Stimulated activated effector memory CD8-positive, alpha-beta T cell treated with anti-CD3 and anti-CD28 coated beads, Interleukin-12 subunit alpha, Interleukin-12 subunit beta, amount 100 ng/mL, for 72 hours (primary cell): ENCODE data around the gene APOA5.

ENCODE experiments used
- ATAC-seq: fragments of 150-1000 bp; cut with Tn5 transposase; 2 replicates; pipeline ENCODE4 v1.10.0; 2021
- DNase-seq, 2 donors: peaks; one replicate each; pipeline ENCODE4 v3.0.0; 2021 to 2022; ENCODE audit warnings: low spot score in 2 of 2
- H3K27ac Mint-ChIP-seq: one replicate; pipeline ENCODE4 v1.8.0; 2022; ENCODE audit warnings: mild to moderate bottlenecking, mixed read lengths
- H3K36me3 Mint-ChIP-seq: one replicate; pipeline ENCODE4 v1.8.0; 2022; ENCODE audit warnings: mild to moderate bottlenecking, mixed read lengths
- H3K4me1 Mint-ChIP-seq: one replicate; pipeline ENCODE4 v1.8.0; 2022; ENCODE audit warnings: mixed read lengths
- H3K4me3 Mint-ChIP-seq: one replicate; pipeline ENCODE4 v1.8.0; 2022; ENCODE audit warnings: mild to moderate bottlenecking, mixed read lengths
- H3K9me3 Mint-ChIP-seq: one replicate; pipeline ENCODE4 v1.8.0; 2022; ENCODE audit warnings: mixed read lengths

Gene APOA5

DNA sequence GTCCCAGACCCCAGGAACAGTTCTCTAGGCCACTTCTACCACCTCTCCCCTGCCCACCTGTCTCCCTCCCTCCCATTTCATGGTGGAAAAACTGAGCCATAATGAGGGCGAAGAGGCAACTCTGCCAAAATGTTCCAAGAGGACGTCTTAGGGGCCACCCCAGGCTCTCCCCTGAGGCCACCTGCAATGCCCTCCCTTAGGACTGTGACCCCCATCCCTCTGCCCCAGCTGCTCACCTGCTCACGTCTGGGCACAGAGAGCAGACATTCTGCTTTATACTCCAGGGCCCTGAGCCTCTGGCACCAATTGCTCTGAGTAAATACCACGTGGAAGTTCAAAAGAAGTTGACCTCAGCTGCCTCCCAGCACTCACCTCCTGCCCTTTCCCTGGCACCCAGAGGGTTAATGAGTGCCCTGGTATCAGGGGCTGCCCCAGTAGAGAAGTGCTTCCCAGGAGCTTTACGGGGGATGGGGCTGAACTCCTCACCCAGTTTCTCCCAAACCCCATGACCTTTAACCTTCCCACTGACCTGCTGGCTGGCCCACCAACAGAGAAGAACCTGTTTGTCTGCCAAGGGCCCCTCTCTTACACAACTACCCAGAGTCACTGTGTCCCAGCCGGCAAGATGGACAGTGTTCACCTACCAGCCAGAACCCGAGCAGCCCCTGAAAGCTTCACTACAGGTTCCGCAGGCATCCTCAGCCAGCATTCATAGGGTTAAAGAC is 627 bp upstream of the APOA5 start:
- no peak overlapping the region for H3K4me3 Mint-ChIP-seq
- no peak for DNase-seq
- no peak for ATAC-seq
- H3K4me1 Mint-ChIP-seq = peaks cover 25% of the 10 kb centered on the region
- H3K36me3 Mint-ChIP-seq = peaks cover 6% of the 10 kb centered on the region
- no peaks in the 10 kb centered on the region for H3K9me3 Mint-ChIP-seq
- no peak overlapping the region for H3K27ac Mint-ChIP-seq

DNA sequence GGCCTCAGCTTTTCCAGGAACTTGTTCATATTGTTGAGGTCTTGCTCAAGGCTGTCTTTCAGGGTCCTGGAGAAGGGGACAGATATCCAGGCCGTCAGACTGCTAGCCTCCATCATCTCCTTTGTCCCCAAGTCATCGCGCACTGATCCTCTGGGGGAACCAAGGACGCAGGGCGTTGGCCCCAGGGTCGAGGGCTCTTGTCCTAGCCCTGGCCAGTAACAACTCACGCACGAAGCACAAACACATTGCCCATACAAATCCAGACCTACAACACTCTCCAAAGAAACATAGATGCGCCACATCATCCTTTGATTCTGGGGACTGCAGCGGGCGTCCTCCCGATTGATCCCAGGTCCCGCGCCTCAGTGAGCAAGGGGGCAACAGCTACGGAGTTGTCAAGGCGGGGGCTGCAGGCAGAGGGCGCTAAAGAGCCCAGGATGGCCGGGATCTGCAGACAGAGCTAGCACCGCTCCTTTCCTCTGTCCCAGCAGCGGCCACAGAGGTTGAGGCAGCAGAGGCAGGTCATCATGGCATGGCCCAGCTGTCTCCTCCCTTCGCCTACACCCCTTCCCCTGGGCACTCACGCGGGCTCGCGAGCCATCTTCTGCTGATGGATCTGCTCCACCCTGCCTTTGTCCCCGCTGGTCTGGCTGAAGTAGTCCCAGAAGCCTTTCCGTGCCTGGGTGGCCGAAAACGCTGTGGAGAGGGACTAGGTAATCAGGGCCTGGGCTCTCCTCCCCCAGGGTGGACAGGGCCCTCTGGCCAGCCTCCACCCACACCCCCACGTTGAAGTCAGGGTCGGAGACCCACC is 472 bp downstream of the APOA5 start:
- peak; percentile 81 to 90 for DNase-seq
- Mint-ChIP-seq H3K9me3 (no peaks in the 10 kb centered on the region), H3K4me1 (peaks cover 36% of the 10 kb centered on the region), H3K27ac (no peak overlapping the region), H3K4me3 (peak overlapping the region; percentile 13), H3K36me3 (peaks cover 17% of the 10 kb centered on the region)
- ATAC-seq = peak; percentile 78

DNA sequence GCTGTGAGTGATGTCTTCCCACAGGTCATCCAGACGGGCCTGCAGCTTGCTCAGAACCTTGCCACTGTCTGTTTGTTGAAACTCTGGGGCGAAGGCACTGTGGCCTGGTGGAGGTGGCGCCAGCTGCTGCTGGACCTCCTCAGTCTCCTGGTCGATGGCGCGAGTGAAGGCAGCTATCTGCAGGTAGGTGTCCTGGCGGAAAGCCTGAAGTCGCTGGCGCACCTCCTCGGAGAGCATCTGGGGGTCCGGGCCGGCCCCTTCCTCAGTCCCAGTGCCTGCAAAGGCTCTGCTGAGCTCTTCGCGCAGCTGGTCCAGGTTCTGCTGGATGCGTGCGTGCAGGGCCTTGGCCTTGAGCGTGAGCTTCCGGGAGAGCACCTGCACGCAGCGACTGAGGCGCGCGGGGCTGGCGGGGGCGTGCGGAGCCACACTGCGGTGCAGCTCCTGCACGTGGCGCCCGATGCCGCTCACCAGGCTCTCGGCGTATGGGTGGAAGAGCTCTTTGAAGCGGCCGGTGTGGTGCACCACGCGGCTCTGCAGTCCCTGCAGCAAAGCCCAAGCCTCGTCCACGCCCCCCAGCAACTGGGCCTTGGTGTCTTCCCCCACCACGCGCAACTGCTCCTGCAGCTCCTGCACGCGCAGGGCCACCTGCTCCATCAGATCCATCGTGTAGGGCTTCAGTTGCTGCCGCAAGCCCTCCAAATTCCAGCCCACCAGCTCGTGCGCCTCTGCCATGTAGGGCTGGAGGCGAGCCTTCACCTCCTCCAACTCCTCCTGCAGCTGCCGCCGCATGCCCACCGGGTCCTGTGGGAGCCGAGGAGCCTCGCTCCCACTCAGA is 1.3 kb downstream of the APOA5 start:
- no peak overlapping the region for H3K27ac Mint-ChIP-seq
- peaks cover 25% of the 10 kb centered on the region for H3K36me3 Mint-ChIP-seq
- no peaks in the 10 kb centered on the region for H3K9me3 Mint-ChIP-seq
- H3K4me3 Mint-ChIP-seq = peak overlapping the region; percentile 13
- H3K4me1 Mint-ChIP-seq = peaks cover 44% of the 10 kb centered on the region
- DNase-seq = no peak
- no peak for ATAC-seq

DNA sequence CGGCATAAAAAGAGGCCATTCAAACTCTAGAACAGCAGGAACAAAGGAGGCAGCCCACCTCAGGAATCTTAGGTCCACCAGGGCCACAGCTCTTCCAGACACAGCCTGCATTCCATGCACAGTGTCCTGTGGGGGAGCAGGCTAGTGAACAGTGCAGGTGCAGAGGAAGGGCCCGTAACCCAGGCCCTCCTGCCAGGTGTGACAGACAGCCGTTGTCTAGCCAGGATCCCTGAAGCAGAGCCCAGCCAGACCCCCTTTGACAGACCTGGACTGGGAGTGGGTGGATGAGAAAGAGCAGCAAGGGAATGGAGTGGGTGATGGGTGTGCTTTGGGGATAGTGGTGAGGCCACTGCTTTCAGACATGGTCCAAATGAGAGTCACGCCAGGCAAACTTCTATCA is 2.7 kb downstream of the APOA5 start:
- Mint-ChIP-seq H3K9me3 (no peaks in the 10 kb centered on the region), H3K4me1 (peaks cover 58% of the 10 kb centered on the region), H3K36me3 (peaks cover 39% of the 10 kb centered on the region), H3K27ac (peak overlapping the region; percentile 96), H3K4me3 (peak overlapping the region; percentile 91)
- DNase-seq (no peak), ATAC-seq (no peak)

DNA sequence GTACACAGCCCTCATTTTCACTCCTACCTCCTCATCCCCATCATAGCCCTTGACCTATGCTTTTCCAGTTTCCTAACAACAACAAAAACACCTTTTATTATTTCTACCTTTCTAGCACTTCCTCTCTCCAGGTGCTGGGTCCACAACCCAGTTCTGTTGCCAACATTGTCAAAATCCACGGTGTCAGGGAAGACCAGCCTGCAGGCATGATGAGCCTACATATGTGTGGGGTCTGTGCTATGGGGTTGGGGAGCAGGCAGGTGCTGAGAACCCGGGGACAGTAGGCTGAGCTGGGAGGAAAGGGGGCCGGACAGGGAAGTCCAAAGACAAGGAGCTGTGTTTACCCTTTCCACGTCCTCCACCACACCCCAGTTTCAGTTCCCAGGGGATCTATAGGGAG is 3.1 kb downstream of the APOA5 start:
- Mint-ChIP-seq H3K27ac (peak overlapping the region; percentile 96), H3K36me3 (peaks cover 44% of the 10 kb centered on the region), H3K9me3 (no peaks in the 10 kb centered on the region), H3K4me1 (peaks cover 61% of the 10 kb centered on the region), H3K4me3 (peak overlapping the region; percentile 91)
- no peak for DNase-seq
- ATAC-seq = no peak

DNA sequence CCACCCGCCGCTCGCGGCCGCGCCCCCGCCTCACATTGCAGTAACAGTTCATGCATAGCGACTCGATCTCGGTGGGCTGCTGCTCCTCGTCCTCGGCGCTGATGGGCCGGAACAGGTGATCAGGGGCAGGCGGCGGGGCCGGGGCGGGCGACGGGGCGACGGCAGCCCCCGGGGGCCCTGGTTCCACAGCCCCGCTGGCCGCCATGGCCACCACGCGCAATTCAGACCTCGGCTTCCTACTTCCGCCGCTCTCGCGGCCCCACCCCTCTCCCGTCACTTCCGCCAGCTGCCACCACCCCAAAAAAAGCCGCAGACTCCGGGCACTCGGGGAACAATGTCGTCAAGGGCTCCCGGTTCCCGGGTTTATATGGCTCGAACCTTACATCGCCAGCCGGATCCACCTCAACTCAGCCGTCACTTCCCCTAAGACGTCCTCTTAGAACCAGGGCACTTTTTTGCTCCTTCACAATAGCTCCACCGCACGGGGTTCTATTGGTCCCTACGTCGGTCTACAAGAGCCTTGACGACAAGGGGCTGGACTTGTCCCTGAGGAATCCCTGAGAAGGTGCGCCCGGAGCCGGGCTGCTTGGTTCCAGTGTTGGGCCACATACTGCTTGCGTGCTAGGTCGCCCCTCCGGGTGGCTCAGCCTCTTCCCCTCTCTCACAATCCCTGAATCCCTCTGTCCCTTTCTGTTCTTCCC is 3.7 kb downstream of the APOA5 start, which contains the start of gene ZPR1:
Gene ZPR1, minus strand, starts transcription at position 238 of the 701 bp plus-strand sequence. Its CDS starts 33 bp downstream, at position 205.
- DNase-seq (peak; percentile 65 to 89), ATAC-seq (peak; percentile 88)
- Mint-ChIP-seq H3K36me3 (peaks cover 50% of the 10 kb centered on the region), H3K4me1 (peaks cover 67% of the 10 kb centered on the region), H3K4me3 (peak within 1 kb of the TSS; percentile 91), H3K27ac (peak within 1 kb of the TSS; percentile 96), H3K9me3 (no peaks in the 10 kb centered on the region)

DNA sequence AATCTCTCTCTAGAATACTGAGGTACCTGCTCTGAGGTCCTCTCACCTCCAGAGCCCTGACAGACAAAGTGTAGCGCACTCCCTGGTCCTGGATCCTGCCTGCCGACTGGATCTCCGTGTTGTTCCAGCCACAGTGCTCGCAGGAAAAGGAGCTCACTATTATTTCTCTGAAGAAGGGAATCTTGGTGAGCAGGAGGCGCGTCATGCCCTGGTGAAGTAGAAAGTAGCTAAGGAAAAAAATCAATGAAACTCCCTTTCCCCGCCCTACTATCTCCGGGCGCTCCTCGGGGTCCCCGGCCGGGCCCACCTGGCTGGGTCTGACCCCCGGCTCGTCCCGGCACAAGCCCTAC is 4.3 kb downstream of the APOA5 start:
- peak overlapping the region; percentile 91 for H3K4me3 Mint-ChIP-seq
- DNase-seq (no peak), ATAC-seq (no peak)
- H3K9me3 Mint-ChIP-seq = no peaks in the 10 kb centered on the region
- peaks cover 55% of the 10 kb centered on the region for H3K36me3 Mint-ChIP-seq
- H3K4me1 Mint-ChIP-seq = peaks cover 72% of the 10 kb centered on the region
- peak overlapping the region; percentile 96 for H3K27ac Mint-ChIP-seq

DNA sequence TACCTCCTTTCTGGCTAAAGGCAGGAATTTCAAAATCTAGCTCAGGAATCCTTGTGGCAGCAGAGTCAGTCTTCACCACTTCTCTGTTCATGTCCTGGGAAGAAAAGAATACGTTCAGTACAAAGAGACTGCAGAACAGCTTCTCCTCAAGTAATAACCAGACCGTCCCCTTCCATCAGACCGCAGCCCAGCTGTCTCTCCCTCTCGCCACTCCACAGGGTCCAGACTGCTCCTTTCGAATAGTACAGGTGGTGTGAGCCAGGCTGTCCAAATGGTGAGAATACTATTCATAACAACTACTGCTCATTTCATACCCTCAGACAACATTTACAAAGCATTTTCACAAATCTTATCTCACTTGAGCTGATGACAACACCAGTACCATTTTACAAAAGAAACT is 4.7 kb downstream of the APOA5 start:
- Mint-ChIP-seq H3K4me1 (peaks cover 77% of the 10 kb centered on the region), H3K27ac (peak overlapping the region; percentile 96), H3K4me3 (peak overlapping the region; percentile 91), H3K9me3 (no peaks in the 10 kb centered on the region), H3K36me3 (peaks cover 59% of the 10 kb centered on the region)
- DNase-seq = no peak
- no peak for ATAC-seq

DNA sequence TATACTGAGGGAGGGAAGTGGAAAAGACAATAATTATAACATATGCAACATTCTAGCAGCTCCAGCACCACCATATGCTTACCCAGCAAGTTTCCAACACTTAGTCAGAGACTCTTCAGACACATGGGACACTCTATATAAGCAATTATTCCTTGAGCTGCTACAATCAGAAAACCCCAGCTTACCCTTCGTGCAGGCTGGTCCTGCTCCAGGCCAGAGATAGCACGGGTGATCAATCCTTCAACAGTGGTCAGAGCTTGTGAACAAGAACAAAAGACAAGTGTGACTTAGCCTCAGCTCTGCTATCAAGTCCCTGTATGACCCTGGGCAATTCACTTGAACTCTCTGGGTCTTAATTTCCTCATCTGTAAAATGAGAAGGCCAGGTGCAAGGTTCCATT is 5.4 kb downstream of the APOA5 start:
- H3K36me3 Mint-ChIP-seq = peaks cover 66% of the 10 kb centered on the region

DNA sequence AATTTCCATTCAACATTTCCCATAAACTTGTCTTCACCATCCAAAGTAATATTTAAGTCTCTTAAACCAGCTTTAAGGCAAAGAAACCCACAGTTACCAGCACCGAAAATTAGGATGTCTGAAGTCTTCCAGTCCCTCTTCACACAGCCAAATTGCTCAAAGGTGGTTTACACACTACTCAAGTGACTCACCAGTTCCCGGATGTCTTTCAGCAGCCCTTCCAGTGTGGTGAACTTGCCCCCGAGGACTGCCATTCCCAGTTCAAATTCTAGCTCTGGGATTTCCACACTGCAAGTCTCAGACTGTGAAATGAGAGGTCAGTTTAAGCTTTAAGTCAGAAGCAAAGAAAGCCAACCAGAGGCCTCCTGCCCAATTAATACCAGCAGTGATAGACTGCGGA is 9.0 kb downstream of the APOA5 start:
- Mint-ChIP-seq H3K4me1 (peaks cover 79% of the 10 kb centered on the region), H3K4me3 (peak overlapping the region; percentile 36), H3K9me3 (no peaks in the 10 kb centered on the region), H3K27ac (peak overlapping the region; percentile 85), H3K36me3 (peaks cover 97% of the 10 kb centered on the region)
- ATAC-seq = peak; percentile 87
- DNase-seq = no peak

More for the DNA sequence above, 5.4 kb downstream of the APOA5 start:
- no peak for ATAC-seq
- Mint-ChIP-seq H3K4me1 (peaks cover 80% of the 10 kb centered on the region), H3K27ac (peak overlapping the region; percentile 96), H3K4me3 (peak overlapping the region; percentile 91), H3K9me3 (no peaks in the 10 kb centered on the region)
- no peak for DNase-seq

DNA sequence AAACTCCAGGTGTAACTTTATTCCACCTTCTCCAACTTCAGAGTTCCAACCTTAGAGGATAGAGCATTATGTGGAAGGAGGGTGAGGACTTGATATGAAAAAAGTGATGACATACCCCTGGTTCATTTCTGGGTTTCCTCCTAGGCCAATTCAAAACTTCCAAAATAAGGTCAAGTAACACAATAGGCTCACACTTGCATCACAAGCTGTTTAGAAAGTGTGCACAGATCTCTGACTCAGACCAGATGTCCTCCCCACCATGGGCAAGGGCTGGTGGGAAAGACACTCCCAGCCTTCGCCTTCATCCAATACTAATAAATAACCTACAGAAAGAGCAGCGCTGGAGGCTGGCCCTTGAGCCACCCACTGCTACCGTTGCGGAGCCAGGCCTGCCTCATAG is 13.1 kb downstream of the APOA5 start:
- no peaks in the 10 kb centered on the region for H3K9me3 Mint-ChIP-seq
- peaks cover 97% of the 10 kb centered on the region for H3K36me3 Mint-ChIP-seq
- no peak for DNase-seq
- H3K27ac Mint-ChIP-seq = peak overlapping the region; percentile 48
- H3K4me3 Mint-ChIP-seq = no peak overlapping the region
- H3K4me1 Mint-ChIP-seq = peaks cover 66% of the 10 kb centered on the region
- ATAC-seq = no peak

DNA sequence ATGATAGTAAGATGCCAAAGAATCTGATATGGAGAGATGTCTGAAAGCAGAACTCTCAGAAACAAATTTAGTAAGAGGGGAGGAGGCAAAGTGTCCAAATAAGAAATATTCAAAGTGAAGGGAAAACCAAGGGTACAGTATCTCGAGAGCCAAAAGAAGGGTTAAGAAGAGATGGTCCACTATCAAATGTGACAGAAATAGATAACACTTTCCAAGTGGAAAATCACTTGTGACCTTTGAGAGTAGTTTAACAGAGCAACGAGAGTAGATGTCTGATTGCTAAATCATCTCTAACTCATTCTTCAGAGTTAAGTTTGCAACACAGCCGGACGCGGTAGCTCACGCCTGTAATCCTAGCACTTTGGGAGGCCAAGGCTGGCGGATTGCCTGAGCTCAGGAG is 14.6 kb downstream of the APOA5 start:
- no peaks in the 10 kb centered on the region for H3K9me3 Mint-ChIP-seq
- no peak for ATAC-seq
- DNase-seq = no peak
- H3K36me3 Mint-ChIP-seq = peaks cover 96% of the 10 kb centered on the region
- peaks cover 56% of the 10 kb centered on the region for H3K4me1 Mint-ChIP-seq
- H3K27ac Mint-ChIP-seq = peak overlapping the region; percentile 64
- no peak overlapping the region for H3K4me3 Mint-ChIP-seq

DNA sequence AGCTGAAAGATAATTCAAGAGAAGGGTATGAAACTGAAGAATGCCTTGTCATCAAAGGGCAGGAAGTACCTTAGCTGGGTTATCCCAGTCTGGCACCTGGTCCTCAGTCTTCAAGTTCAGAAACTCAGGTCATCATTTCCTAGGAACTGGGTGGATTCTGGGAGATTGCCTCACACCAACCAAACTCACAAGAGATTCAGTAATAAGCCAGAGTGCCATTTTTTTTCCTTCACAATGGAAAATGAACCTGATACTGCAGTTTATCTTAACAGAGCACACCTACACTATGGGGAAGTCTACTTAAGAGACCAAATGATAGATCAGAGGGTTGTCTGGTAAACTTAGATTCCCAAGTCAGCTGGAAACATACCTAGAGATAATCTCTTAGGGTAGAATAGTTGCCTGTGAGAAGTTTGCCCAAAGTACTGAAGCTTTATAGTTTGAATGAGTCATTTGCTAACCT is 15.1 kb downstream of the APOA5 start:
- H3K27ac Mint-ChIP-seq = peak overlapping the region; percentile 64
- DNase-seq = no peak

DNA sequence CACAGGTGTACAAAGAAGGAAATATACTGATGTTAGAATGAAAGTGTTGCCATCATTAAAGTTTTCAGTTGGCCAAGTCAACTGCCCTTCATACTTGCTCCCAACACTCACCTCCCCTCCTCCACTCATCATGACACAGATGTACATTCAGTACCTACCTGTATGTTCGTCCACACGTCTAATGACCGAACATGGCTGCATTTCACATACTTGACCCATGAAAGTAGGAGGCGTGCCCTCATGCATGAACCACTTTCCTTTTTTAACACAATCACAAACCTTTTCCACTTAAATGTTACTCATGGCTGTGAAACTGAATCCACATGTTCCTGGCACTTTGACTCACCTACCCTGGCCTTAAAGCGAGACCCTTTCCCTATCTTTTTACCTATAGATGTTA is 15.7 kb downstream of the APOA5 start:
- no peak for DNase-seq
- Mint-ChIP-seq H3K4me1 (peaks cover 48% of the 10 kb centered on the region), H3K36me3 (peaks cover 90% of the 10 kb centered on the region), H3K4me3 (no peak overlapping the region), H3K27ac (peak overlapping the region; percentile 64), H3K9me3 (no peaks in the 10 kb centered on the region)
- ATAC-seq = no peak

More for the DNA sequence above, 15.1 kb downstream of the APOA5 start:
- H3K4me3 Mint-ChIP-seq = no peak overlapping the region
- H3K4me1 Mint-ChIP-seq = peaks cover 51% of the 10 kb centered on the region
- no peak for ATAC-seq
- peaks cover 90% of the 10 kb centered on the region for H3K36me3 Mint-ChIP-seq
- no peaks in the 10 kb centered on the region for H3K9me3 Mint-ChIP-seq
